GM21381 (cell line): Measurements from ENCODE around the gene LRRC10.
"Not testable (repeated sequence)": the region's sequence is repeated elsewhere in the genome, so short reads cannot be mapped to it uniquely, and the experiment has no call there.

ENCODE experiments used
- ATAC-seq: cut with Tn5 transposase; IDR thresholded peaks from one replicate; pipeline ENCODE4 v1.9.1; 2021; ENCODE audit warnings: mild to moderate bottlenecking, moderate library complexity; ENCODE audit not compliant: unreplicated experiment

LRRC10 gene

DNA sequence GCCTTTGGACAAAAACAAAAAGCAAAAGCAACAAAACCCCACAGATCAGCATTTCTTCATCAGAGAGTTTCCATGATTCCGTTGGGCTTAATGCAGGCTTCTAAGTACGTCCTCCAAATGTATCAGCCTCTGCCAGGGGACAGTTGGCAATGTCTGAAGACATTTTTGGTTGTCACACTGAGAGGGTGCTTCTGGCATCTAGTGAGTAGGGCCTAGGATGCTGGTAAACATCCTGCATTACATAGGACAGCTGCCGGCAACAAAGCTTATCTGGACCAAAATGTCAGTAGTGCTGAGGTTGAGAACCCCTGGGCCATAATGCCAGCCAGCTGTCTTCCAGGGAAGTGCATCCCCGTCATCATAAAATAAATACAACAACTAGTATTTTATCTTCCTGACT lies 9.4 kb upstream of the LRRC10 start:
- no peak for ATAC-seq

DNA sequence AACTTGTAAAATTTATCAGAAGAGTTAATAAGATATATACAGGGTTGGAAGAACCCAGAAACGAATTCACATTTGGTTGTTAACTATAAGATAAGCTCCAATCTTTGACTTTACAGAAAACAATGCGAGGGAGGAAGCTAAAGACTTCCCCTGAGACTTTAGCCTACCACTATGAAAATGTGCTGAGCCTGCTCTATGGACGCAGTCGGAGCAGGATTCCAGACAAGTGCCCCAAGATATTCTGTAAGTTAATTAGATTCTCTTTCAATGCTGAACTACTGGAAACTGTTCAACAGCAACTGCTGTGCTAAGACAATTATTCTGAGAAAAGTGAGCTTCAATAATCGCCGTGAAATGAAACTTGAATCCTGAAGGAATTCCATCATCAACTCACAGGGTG lies 8.3 kb upstream of the LRRC10 start:
- ATAC-seq, result no peak

- no peak for ATAC-seq
These were observed 5.3 kb upstream of the LRRC10 start for GRCh38 chr12:69616025-69616424.

- no peak for ATAC-seq
These were observed 2.6 kb upstream of the LRRC10 start for GRCh38 chr12:69613351-69613750.

DNA sequence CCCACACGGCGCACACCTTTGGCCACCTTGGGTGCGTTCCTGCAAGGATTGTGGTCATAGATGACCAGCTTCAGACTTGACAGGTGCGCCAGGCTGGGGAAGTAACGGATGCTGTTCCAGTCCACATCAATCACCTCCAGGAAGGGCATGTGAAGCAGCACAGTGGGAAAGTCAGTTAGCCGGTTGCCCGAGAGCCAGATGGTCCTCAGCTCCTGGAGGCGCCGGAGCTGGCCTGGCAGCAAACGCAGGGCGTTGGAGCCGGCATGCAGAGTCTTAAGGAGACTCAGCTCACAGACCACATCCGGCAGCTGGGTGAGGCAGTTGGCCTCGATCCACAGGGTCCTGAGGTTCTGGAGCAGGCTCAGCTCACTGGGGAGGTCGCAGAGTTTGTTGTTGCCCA lies 581 bp downstream of the LRRC10 start:
- no peak for ATAC-seq

- ATAC-seq, result no peak
These were observed 2.6 kb downstream of the LRRC10 start for GRCh38 chr12:69608114-69608513.

- ATAC-seq, result not testable (repeated sequence)
These were observed 6.4 kb downstream of the LRRC10 start for GRCh38 chr12:69604275-69604674.

- not testable (repeated sequence) for ATAC-seq
These were observed 7.2 kb downstream of the LRRC10 start for GRCh38 chr12:69603556-69603955.

DNA sequence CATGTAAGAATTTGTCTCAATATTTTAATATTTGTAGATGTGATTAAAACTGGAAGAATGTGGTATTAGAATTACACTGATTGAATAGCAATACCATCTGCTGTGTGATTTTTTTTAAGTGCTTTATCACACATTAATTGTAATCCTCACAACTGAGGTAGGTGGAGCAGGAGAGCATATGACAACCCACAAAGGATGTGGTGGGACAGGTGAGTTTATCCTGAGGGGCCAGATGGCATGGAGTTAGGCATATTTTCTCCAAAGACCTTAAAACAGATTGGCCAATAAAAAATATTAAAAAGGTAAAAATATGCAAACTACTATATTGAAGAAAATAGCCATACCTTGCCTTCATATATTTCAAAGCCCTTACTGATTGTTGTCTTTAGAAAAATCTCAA lies 7.8 kb downstream of the LRRC10 start:
- ATAC-seq, result no peak

- no peak for ATAC-seq
These were observed 8.6 kb downstream of the LRRC10 start for GRCh38 chr12:69601962-69602685.

DNA sequence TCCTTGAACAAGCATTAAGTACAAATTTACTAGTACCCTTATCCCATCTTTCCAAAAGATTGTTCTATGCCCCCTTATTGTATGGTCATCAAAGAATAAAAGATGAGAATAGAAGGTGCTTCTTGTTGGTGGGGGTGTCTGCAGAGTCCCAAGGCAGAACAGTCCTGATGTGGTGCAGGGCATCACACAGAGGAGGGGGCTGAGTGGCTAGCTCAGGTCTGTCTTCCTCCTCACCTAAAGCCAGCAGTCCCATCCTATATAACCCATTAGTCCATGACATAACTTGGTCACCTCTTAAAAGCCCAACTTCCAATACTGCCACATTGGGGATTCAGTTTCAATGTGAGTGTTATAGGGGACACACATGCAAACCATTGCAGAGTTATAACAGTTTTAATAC lies 9.9 kb downstream of the LRRC10 start:
- ATAC-seq, result no peak

- no peak for ATAC-seq
These were observed 12.4 kb downstream of the LRRC10 start for GRCh38 chr12:69598174-69598753.

GRCh38 chr12:69595689-69596088 lies 15.0 kb downstream of the LRRC10 start:
- ATAC-seq, result no peak

DNA sequence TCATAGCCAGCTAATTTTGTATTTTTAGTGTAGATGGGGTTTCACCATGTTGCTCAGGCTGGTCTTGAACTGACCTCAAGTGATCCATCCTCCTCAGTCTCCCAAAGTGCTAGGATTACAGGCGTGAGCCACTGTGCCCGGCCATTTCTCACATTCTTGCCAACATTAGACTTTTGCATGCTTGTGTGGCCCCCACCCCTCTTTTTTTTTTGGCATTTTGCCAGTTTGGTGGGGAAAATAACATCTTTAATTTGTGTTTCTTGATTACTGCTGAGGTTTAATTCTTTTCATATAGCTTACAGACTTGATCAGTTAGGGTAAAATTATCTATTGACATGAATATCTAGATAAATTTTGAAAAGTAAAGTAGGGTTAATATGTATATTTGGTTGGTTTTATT lies 21.6 kb downstream of the LRRC10 start:
- ATAC-seq, result no peak

GRCh38 chr12:69588527-69588926 lies 22.2 kb downstream of the LRRC10 start:
- no peak for ATAC-seq

- ATAC-seq, result peak; percentile 97
These were observed 25.3 kb downstream of the LRRC10 start, which contains the start of gene CCT2 for GRCh38 chr12:69585189-69586062. Gene CCT2, plus strand, starts transcription at chr12:69585459. Its CDS starts 63 bp downstream, at chr12:69585522.

GRCh38 chr12:69583203-69583602 lies 27.5 kb downstream of the LRRC10 start:
- ATAC-seq, result no peak

GRCh38 chr12:69580074-69580473 lies 30.6 kb downstream of the LRRC10 start:
- ATAC-seq, result no peak

DNA sequence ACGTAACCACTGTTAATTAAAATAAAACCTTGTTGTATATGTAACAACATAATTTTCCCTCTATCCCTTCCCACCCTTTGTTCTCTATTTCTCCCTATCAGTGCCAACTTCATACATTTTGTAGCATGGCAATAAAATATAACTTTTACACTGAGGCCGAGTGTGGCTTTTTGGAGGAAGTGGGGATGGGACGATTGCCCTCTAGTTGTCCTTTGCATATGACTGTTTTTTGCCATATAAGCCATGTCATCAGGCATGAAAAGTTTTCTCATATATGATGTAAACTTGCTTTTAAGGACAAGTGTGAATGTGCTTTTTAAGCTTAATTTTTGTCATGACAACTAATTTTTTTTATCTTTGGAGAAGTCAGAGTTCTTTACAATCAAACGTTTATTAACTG lies 31.7 kb downstream of the LRRC10 start:
- ATAC-seq, result no peak

- no peak for ATAC-seq
These were observed 32.4 kb downstream of the LRRC10 start for GRCh38 chr12:69578283-69578682.

DNA sequence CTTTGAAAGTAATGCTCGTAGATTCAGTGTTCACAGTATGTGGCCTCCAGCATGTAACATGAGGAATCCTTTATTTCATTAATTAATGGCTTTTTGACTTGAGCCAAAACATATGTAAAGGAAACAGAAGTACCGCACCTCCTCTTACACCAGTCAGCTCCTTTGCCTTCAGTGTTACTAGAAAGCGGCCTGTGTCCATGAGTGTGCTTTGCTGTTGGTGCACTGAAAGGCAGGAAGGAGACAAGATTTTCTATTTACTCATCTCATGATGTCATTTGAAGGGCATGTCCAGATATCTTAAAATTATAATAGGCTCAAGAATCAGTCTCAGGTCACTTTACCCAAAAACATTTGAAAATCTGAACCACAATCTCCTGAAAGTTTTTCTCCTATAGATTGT lies 35.4 kb downstream of the LRRC10 start:
- no peak for ATAC-seq
